ENCODE measurements around the gene LZTFL1.
A peak's percentile ranks its signal among the peaks of the same experiment; 100 is the strongest.

The LZTFL1 gene

GRCh38 chr3:45793482-45794176 lies 48.3 kb downstream of the LZTFL1 start:
- H3K36me3 Mint-ChIP-seq, result peaks cover 3% of the 10 kb centered on the region

GRCh38 chr3:45792516-45793172 lies 49.3 kb downstream of the LZTFL1 start:
- peaks cover 3% of the 10 kb centered on the region for H3K36me3 Mint-ChIP-seq
- H3K4me3 Mint-ChIP-seq, result no peak overlapping the region
- H3K27me3 Mint-ChIP-seq, result peaks cover 83% of the 10 kb centered on the region
- peaks cover 10% of the 10 kb centered on the region for H3K4me1 Mint-ChIP-seq
- H3K9me3 Mint-ChIP-seq, result peaks cover 9% of the 10 kb centered on the region
- DNase-seq, result no peak
- CTCF ChIA-PET, result interaction anchor here (0.6 kb wide), 1 partner anchor 283 kb away, joined by 3 read pairs; no protein-coding TSS in a partner anchor
- no peak overlapping the region for H3K27ac Mint-ChIP-seq

More at GRCh38 chr3:45793482-45794176, 48.3 kb downstream of the LZTFL1 start:
- CTCF ChIA-PET, result no interaction called here
- H3K4me1 Mint-ChIP-seq, result peaks cover 10% of the 10 kb centered on the region
- no peak overlapping the region for H3K27ac Mint-ChIP-seq
- DNase-seq, result no peak
- peaks cover 9% of the 10 kb centered on the region for H3K9me3 Mint-ChIP-seq
- H3K27me3 Mint-ChIP-seq, result peaks cover 88% of the 10 kb centered on the region
- no peak overlapping the region for H3K4me3 Mint-ChIP-seq

- no peak overlapping the region for H3K4me3 Mint-ChIP-seq
- DNase-seq, result no peak
- H3K4me1 Mint-ChIP-seq, result peaks cover 10% of the 10 kb centered on the region
- no peak overlapping the region for H3K27ac Mint-ChIP-seq
- peaks cover 3% of the 10 kb centered on the region for H3K36me3 Mint-ChIP-seq
- H3K9me3 Mint-ChIP-seq, result peaks cover 9% of the 10 kb centered on the region
- H3K27me3 Mint-ChIP-seq, result peaks cover 83% of the 10 kb centered on the region
- CTCF ChIA-PET, result no interaction called here
Measured at GRCh38 chr3:45792036-45792435, 49.9 kb downstream of the LZTFL1 start.

GRCh38 chr3:45790596-45790995 lies 51.3 kb downstream of the LZTFL1 start:
- no peak overlapping the region for H3K27ac Mint-ChIP-seq
- H3K9me3 Mint-ChIP-seq, result peaks cover 9% of the 10 kb centered on the region
- CTCF ChIA-PET, result no interaction called here
- DNase-seq, result no peak
- H3K4me3 Mint-ChIP-seq, result no peak overlapping the region
- H3K4me1 Mint-ChIP-seq, result peaks cover 4% of the 10 kb centered on the region
- peaks cover 81% of the 10 kb centered on the region for H3K27me3 Mint-ChIP-seq
- peaks cover 3% of the 10 kb centered on the region for H3K36me3 Mint-ChIP-seq

GRCh38 chr3:45789235-45789812 lies 52.6 kb downstream of the LZTFL1 start:
- no peaks in the 10 kb centered on the region for H3K4me1 Mint-ChIP-seq
- H3K9me3 Mint-ChIP-seq, result peaks cover 9% of the 10 kb centered on the region
- CTCF ChIA-PET, result no interaction called here
- no peak for DNase-seq
- peaks cover 80% of the 10 kb centered on the region for H3K27me3 Mint-ChIP-seq
- H3K4me3 Mint-ChIP-seq, result no peak overlapping the region
- H3K36me3 Mint-ChIP-seq, result peaks cover 2% of the 10 kb centered on the region
- no peak overlapping the region for H3K27ac Mint-ChIP-seq

- peaks cover 2% of the 10 kb centered on the region for H3K36me3 Mint-ChIP-seq
- H3K4me1 Mint-ChIP-seq, result no peaks in the 10 kb centered on the region
- CTCF ChIA-PET, result no interaction called here
- H3K4me3 Mint-ChIP-seq, result no peak overlapping the region
- H3K27ac Mint-ChIP-seq, result no peak overlapping the region
- peaks cover 62% of the 10 kb centered on the region for H3K27me3 Mint-ChIP-seq
- peaks cover 9% of the 10 kb centered on the region for H3K9me3 Mint-ChIP-seq
- no peak for DNase-seq
Measured at GRCh38 chr3:45787551-45787950, 54.4 kb downstream of the LZTFL1 start.

GRCh38 chr3:45786801-45787495 lies 55.0 kb downstream of the LZTFL1 start:
- H3K4me3 Mint-ChIP-seq, result no peak overlapping the region
- H3K36me3 Mint-ChIP-seq, result peaks cover 2% of the 10 kb centered on the region
- peaks cover 9% of the 10 kb centered on the region for H3K9me3 Mint-ChIP-seq
- CTCF ChIA-PET, result no interaction called here
- H3K27me3 Mint-ChIP-seq, result peaks cover 56% of the 10 kb centered on the region
- H3K4me1 Mint-ChIP-seq, result no peaks in the 10 kb centered on the region
- DNase-seq, result no peak
- no peak overlapping the region for H3K27ac Mint-ChIP-seq

GRCh38 chr3:45785605-45786150 lies 56.2 kb downstream of the LZTFL1 start:
- no peak overlapping the region for H3K27ac Mint-ChIP-seq
- CTCF ChIA-PET, result no interaction called here

GRCh38 chr3:45783667-45784066 lies 58.3 kb downstream of the LZTFL1 start:
- Mint-ChIP-seq H3K9me3 (no peaks in the 10 kb centered on the region), H3K36me3 (no peaks in the 10 kb centered on the region), H3K4me1 (no peaks in the 10 kb centered on the region), H3K27me3 (peaks cover 43% of the 10 kb centered on the region), H3K4me3 (no peak overlapping the region), H3K27ac (no peak overlapping the region)
- DNase-seq, result peak; percentile 4
- CTCF ChIA-PET, result interaction anchor here (0.7 to 1.4 kb wide), 2 partner anchors 146 to 296 kb away, joined by 3 read pairs; no protein-coding TSS in a partner anchor

More at GRCh38 chr3:45785605-45786150, 56.2 kb downstream of the LZTFL1 start:
- Mint-ChIP-seq H3K4me3 (no peak overlapping the region), H3K4me1 (no peaks in the 10 kb centered on the region), H3K36me3 (peaks cover 2% of the 10 kb centered on the region), H3K27me3 (peaks cover 46% of the 10 kb centered on the region), H3K9me3 (peaks cover 9% of the 10 kb centered on the region)
- DNase-seq, result no peak

- Mint-ChIP-seq H3K9me3 (no peaks in the 10 kb centered on the region), H3K36me3 (no peaks in the 10 kb centered on the region), H3K27ac (no peak overlapping the region), H3K4me3 (no peak overlapping the region), H3K27me3 (peaks cover 45% of the 10 kb centered on the region), H3K4me1 (no peaks in the 10 kb centered on the region)
- no peak for DNase-seq
- CTCF ChIA-PET, result no interaction called here
Measured at GRCh38 chr3:45782381-45782780, 59.5 kb downstream of the LZTFL1 start.

- Mint-ChIP-seq H3K4me3 (no peak overlapping the region), H3K9me3 (no peaks in the 10 kb centered on the region), H3K27ac (no peak overlapping the region), H3K36me3 (no peaks in the 10 kb centered on the region), H3K4me1 (no peaks in the 10 kb centered on the region), H3K27me3 (peaks cover 45% of the 10 kb centered on the region)
- DNase-seq, result peak; percentile 6
- CTCF ChIA-PET, result no interaction called here
Measured at GRCh38 chr3:45781841-45782240, 60.1 kb downstream of the LZTFL1 start.

- DNase-seq, result peak; percentile 11
- Mint-ChIP-seq H3K36me3 (no peaks in the 10 kb centered on the region), H3K27me3 (peaks cover 46% of the 10 kb centered on the region), H3K27ac (no peak overlapping the region), H3K4me3 (no peak overlapping the region), H3K4me1 (no peaks in the 10 kb centered on the region), H3K9me3 (no peaks in the 10 kb centered on the region)
- CTCF ChIA-PET, result no interaction called here
Measured at GRCh38 chr3:45781271-45781670, 60.6 kb downstream of the LZTFL1 start.

- Mint-ChIP-seq H3K36me3 (no peaks in the 10 kb centered on the region), H3K27ac (no peak overlapping the region), H3K27me3 (peaks cover 46% of the 10 kb centered on the region), H3K9me3 (no peaks in the 10 kb centered on the region), H3K4me1 (no peaks in the 10 kb centered on the region), H3K4me3 (no peak overlapping the region)
- peak; percentile 5 for DNase-seq
- CTCF ChIA-PET, result no interaction called here
Measured at GRCh38 chr3:45779746-45780735, 61.9 kb downstream of the LZTFL1 start.

Data from activated naive CD4-positive, alpha-beta T cell treated with anti-CD3 and anti-CD28 coated beads, Interleukin-2, amount 10 ng/mL, durations not matched to agents 7 days and 5 days (primary cell).